Urinary bladder (tissue), 4 donors: ENCODE measurements around the gene DNAJC2. TPM values are rescaled to one million over a fixed set of nuclear protein-coding genes. Genes with fewer than 3 reads are reported as not detected.
"Not testable (repeated sequence)": the region's sequence is repeated elsewhere in the genome, so short reads cannot be mapped to it uniquely, and the experiment has no call there.

Experiments used
- DNase-seq: peaks from one replicate; pipeline ENCODE4 v3.0.0-alpha.2; 2015; ENCODE audit errors: extremely low spot score
- H3K27ac ChIP-seq: one replicate; pipeline ENCODE4 v1.5.1; 2013; ENCODE audit warnings: low read depth, mild to moderate bottlenecking, moderate library complexity
- H3K36me3 ChIP-seq: one replicate; pipeline ENCODE4 v1.6.1; 2013; ENCODE audit warnings: mild to moderate bottlenecking, moderate library complexity; ENCODE audit not compliant: insufficient read depth
- H3K4me1 ChIP-seq: one replicate; pipeline ENCODE4 v1.6.1; 2013; ENCODE audit warnings: mild to moderate bottlenecking, moderate library complexity; ENCODE audit not compliant: insufficient read depth
- H3K4me3 ChIP-seq: one replicate; pipeline ENCODE4 v1.5.1; 2013; ENCODE audit warnings: low read depth, low read length
- WGBS: extraction: QIAGEN DNeasy Blood & Tissue Kit; methylation state at CpG from one replicate; pipeline ENCODE4 v1.1.7; 2013; 5-methylcytosine and 5-hydroxymethylcytosine counted together
- polyA plus RNA-seq: library from polyadenylated mRNA; stranded (reverse); fragments of 200-250 nt; gene quantifications from one replicate; pipeline ENCODE4 v1.2.3, GENCODE V29; 2013
- total RNA-seq: library from RNA; depleted of rRNA; stranded (reverse); fragments of >200 nt; gene quantifications from one replicate; pipeline ENCODE4 v1.2.3, GENCODE V29; 2014
- donor health status: healthy with polysubstance abuse.
- donor health status: healthy.

The DNAJC2 gene
- total and polyA plus RNA-seq, 2 donors, result 16.7 to 21.9 TPM

DNA sequence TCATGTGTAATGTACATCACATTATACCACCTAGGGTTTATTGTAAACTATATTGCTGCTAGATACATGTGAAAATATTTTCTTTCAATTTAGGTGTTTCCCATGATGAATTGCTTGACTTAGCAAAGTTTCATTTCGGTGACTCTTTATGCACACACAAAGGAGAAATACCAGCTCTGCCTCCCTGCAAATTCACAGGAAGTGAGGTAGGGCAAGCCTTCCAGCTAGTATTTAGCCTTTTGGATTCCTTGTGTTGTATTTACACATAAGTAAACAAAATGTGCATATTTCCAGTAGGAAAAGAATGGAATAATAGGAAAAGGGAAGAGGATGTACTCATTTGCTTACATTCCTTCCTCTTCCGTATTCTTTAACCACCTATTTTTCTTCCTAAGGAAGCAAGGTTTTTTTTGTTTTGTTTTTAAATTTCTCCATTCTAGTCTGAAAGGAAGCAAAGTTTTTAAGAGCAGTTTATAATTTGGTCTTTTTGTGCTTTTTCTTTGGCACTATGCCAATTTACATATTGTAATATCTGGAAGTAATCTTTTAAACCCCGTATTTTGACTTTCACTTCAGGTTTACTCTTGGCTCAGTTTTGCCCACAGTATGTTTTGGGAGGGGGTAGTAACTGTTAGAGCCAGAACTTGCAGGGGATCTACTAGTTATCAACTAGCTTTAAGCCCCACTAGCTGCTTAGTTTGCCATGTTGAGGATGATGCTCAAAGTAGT lies 36.9 kb downstream of the DNAJC2 start:
- 49% methylated on average over 3 of the region's 3 CpGs for WGBS
- Histone ChIP-seq H3K36me3 (peaks cover 4% of the 10 kb centered on the region), H3K4me1 (no peaks in the 10 kb centered on the region), H3K27ac (peak overlapping the region; percentile 2), H3K4me3 (no peak overlapping the region)
- DNase-seq, result no peak

DNA sequence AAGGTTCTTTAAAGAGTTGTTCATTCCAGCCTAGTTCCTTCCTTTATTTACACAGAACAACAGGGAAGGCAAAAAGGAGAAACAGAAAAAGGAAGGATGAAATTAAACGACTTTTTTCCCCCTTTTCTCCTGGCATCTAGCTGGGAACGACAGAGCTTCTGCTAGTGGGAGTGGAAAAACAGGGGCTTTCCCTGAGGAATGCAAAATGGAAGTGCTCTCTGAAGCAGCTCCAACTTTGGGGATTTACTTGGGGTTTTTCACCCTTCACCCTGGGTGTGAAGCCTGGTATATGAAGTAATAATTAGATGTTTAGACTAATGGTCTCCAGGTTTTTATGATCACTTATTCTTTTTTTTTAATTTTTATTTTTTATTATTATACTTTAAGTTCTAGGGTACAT lies 43.1 kb downstream of the DNAJC2 start:
- no peak overlapping the region for H3K4me3 ChIP-seq
- 68% methylated on average over 2 of the region's 2 CpGs for WGBS
- no peak overlapping the region for H3K27ac ChIP-seq
- no peaks in the 10 kb centered on the region for H3K4me1 ChIP-seq
- H3K36me3 ChIP-seq, result no peaks in the 10 kb centered on the region
- no peak for DNase-seq

DNA sequence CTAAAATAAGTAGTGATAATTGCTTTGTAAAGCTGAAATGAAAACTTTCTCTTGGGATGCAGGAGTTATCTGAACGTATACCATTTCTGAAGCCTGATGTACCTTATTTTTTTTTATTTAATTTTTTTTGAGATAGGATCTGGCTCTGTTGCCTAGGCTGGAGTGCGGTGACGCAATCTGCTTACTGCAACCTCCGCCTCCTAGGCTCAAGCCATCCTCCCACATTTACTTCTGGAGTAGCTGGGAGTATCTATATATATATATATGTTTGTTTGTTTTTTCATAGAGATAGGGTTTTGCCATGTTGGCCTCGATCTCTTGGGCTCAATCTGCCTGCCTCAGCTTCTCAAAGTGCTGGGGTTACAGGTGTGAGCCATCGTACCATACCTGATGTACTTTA lies 44.9 kb downstream of the DNAJC2 start:
- Histone ChIP-seq H3K36me3 (no peaks in the 10 kb centered on the region), H3K4me3 (no peak overlapping the region), H3K27ac (no peak overlapping the region), H3K4me1 (no peaks in the 10 kb centered on the region)
- WGBS, result 89% methylated on average over 6 of the region's 6 CpGs
- DNase-seq, result no peak

DNA sequence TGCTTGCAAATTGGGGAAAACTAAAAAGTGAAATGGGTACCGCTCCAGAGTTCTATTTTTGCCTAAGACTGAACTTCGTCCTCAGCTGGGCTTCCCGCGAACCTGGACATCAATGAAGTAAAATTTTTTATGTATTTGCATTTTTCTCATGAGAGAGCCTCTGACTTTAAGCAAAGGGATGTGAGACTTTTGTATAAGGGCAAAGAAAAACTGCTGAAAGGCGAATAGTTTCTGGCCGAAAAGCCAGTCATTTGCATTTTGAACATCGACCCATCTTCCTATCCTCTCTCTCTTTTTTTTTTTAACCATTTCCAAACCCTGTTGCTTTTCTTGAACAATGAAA lies 46.8 kb downstream of the DNAJC2 start:
- peak overlapping the region; percentile 95 for H3K4me3 ChIP-seq
- WGBS, result 1% methylated on average over 7 of the region's 7 CpGs
- no peaks in the 10 kb centered on the region for H3K4me1 ChIP-seq
- H3K36me3 ChIP-seq, result no peaks in the 10 kb centered on the region
- H3K27ac ChIP-seq, result no peak overlapping the region
- no peak for DNase-seq

DNA sequence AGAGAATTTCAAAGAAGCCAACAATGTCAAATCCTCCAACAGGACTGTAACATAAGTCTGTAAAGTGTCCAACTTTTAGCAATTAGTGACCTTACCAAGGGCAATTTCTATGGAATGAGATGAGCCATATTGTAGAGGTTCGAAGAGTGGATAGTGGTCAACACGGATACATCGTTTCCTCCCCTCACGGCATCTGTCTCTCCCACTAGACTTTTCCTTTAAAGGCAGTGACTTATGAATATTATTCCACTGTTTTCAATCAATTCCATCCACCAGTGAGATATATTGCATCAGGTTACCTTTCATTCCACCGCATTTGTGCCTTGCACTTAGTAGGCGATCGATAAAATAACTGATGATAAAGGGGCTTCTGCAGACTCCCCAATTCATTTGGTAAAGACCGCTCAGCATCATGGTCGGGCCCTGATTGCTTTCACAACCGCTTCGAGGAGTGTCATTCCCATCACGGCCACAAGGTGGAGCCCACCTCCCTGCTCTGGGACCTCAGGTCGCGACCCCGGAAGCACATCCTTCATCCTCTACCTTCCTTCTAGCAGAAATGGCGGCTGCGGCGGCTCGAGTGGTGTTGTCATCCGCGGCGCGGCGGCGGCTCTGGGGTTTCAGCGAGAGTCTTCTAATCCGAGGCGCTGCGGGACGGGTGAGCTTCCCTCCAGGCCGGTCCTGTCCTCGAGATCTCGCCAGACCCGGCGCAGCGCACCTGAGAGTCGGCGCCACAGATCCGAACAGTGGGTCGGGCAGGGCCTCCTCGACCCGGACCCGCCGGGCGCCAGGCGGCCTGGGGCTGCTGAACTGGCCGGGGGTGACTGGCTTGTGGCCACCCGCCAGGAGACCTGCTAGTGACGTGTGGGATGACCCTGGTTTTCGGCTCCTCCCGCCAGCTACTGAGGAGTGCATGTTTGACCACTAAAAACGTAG lies 47.4 kb downstream of the DNAJC2 start, which contains the start of gene PMPCB:
Gene PMPCB (plus strand): TSS at position 535 of the 936 bp plus-strand sequence. CDS start 25 bp downstream, at position 560.
- H3K4me1 ChIP-seq, result no peaks in the 10 kb centered on the region
- no peaks in the 10 kb centered on the region for H3K36me3 ChIP-seq
- peak within 1 kb of the TSS; percentile 95 for H3K4me3 ChIP-seq
- H3K27ac ChIP-seq, result peak within 1 kb of the TSS; percentile 87
- WGBS, result 3% methylated on average over 52 of the region's 52 CpGs
- peak; percentile 79 for DNase-seq

DNA sequence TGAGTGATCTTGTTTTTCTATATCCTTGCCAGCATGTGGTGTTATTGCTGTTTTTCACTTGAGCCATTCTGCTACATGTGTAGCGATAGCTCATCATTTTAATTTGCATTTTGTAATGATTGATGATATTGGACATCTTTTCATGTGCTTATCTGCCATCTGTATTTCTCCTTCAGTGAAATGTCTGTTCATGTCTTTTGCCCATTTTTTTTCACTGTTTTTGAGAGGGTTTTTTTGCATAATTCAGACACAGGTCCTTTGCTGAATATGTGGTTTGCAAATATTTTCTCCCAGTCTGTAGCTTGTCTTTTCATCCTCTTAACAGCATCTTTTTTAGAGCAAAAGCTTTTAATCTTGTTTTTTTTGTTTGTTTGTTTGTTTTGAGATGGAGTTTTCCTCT lies 51.0 kb downstream of the DNAJC2 start:
- H3K27ac ChIP-seq, result no peak overlapping the region
- H3K36me3 ChIP-seq, result no peaks in the 10 kb centered on the region
- DNase-seq, result no peak
- H3K4me1 ChIP-seq, result no peaks in the 10 kb centered on the region
- H3K4me3 ChIP-seq, result no peak overlapping the region
- WGBS, result 96% methylated on average over 1 of the region's 1 CpG

DNA sequence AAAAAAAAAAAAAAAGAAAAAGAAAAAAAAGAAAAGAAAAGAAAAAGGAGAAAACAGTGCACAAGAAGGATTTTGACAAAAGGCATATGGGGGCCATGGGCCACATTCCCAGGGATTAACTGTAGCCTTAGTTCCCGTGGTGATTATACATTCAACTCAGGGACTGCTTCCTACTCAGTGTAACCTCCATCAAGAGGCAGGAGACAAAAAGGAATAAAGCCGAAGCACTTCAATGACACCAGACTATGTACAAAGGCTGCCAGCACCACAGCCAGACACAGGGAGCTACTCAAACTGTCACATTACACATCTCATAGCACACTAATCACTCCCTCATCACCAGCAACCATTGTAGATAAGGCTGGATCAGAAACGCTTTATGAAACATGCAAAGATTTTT lies 52.4 kb downstream of the DNAJC2 start:
- 26% methylated on average over 3 of the region's 3 CpGs for WGBS

DNA sequence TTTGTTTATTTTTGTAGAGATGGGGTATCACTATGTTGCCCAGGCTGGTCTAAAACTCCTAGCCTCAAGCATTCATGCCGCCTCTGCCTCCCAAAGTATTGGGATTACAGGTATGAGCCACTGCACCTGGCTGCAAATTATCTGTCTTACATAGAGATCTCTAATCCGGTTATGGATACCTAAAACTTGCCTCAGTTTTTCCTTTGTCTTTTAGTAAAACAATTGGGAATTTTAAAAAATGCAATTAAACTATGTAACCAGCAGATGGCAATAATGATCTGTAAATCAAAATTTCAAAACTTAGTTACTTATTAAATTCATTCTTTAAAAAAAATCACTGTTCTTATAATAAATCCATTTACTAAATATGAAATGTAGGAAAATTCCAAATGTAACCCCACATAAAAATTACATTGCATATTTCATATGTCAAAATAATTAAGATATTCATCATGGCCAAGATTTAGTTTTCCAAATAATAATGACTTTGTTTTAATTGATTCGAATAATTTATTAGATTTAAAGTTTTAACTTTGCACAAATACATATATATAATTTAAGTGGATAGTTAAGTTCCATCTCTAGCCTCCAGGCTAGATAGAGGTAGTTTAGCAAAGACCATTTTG lies 61.7 kb downstream of the DNAJC2 start:
- 47% methylated on average over 3 of the region's 3 CpGs for WGBS
- H3K4me3 ChIP-seq, H3K4me1 ChIP-seq, H3K27ac ChIP-seq, DNase-seq, H3K36me3 ChIP-seq: not testable (repeated sequence)

More for the DNA sequence above, 52.4 kb downstream of the DNAJC2 start:
- no peaks in the 10 kb centered on the region for H3K36me3 ChIP-seq
- H3K4me1 ChIP-seq, result no peaks in the 10 kb centered on the region
- DNase-seq, result no peak
- no peak overlapping the region for H3K27ac ChIP-seq
- no peak overlapping the region for H3K4me3 ChIP-seq

DNA sequence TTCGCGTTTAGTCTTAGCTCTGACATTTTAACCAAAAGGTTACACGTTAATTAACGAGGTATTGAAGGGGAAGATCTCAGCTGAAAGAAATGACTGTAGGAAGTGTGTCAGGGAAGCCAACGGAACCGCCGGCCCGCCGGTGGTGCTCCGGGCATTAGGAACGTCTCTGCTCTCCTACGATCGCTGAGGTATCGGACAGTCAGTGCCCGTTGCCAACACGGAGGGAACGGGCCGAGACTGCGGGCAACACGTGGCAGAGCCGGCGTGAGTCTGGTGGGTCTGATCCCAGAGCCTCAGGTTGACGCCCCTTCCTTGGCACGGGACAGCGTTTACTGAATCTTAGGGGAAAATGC lies 63.8 kb downstream of the DNAJC2 start:
- under 1% methylated on average over 25 of the region's 25 CpGs for WGBS

DNA sequence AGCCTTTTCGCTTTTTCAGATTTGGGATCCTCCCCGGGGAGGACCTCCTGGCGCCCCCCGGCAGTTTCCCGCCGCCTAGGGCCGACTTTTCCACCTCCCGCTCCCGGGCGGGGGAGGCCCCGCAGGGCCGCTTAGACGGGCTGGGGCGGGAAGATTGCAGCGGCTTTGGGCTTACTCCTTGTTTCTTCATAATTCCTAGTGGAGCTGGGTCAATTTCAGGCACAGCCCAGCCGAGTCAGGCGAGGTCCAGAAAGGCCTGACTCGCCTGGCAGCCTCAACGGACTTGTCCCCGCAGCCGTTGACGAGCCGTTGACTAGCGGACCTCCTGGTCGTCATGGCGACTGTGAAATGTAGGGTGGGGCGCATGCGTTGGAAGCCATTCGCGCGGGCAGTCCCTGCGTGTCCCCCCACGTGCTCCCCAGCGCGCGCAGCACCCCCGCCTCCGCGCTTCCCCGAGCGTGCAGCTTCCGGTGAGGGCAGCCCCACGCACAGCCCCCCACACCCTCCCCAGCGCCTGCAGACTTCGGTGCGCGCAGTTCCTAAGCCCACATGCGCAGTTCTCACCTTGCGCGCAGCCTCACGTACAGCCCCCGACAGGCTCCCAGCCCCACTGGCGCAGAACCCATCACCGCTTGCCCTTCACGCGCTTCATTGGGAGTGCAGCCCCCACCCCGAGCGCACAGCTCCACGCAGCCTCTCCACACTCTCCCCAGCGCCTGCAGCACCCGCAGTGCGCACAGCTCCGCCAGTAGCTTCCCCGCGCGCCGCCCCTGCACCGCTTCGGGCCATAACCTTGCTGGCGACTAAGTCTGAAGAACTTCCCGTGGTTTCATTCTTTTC lies 64.4 kb downstream of the DNAJC2 start:
- H3K4me1 ChIP-seq, result not testable (repeated sequence)

More for the DNA sequence above, 63.8 kb downstream of the DNAJC2 start:
- not testable (repeated sequence) for H3K27ac ChIP-seq, DNase-seq, H3K36me3 ChIP-seq, H3K4me1 ChIP-seq
- H3K4me3 ChIP-seq, result peak overlapping the region; percentile 55

DNA sequence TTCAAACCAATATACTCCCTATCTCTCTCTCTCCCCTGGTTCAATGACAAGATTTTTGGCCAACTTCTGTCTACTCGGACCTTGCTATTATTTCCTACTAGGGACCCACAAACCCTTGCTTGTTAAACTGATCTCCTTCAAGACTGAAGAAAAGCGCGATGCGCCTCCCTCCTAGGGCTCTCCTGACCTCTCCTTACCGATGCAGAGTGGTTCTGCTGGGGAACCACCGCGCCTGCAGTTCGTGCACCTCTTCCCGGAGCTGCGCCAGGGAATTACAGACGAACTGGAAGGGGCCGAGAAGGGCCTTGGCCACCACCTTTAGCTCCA lies 65.0 kb downstream of the DNAJC2 start:
- not testable (repeated sequence) for DNase-seq, H3K27ac ChIP-seq, H3K4me1 ChIP-seq, H3K36me3 ChIP-seq
- under 1% methylated on average over 12 of the region's 12 CpGs for WGBS
- H3K4me3 ChIP-seq, result peak overlapping the region; percentile 55

More for the DNA sequence above, 64.4 kb downstream of the DNAJC2 start:
- under 1% methylated on average over 71 of the region's 71 CpGs for WGBS
- H3K4me3 ChIP-seq, result peak overlapping the region; percentile 55
- DNase-seq, H3K27ac ChIP-seq, H3K36me3 ChIP-seq: not testable (repeated sequence)

DNA sequence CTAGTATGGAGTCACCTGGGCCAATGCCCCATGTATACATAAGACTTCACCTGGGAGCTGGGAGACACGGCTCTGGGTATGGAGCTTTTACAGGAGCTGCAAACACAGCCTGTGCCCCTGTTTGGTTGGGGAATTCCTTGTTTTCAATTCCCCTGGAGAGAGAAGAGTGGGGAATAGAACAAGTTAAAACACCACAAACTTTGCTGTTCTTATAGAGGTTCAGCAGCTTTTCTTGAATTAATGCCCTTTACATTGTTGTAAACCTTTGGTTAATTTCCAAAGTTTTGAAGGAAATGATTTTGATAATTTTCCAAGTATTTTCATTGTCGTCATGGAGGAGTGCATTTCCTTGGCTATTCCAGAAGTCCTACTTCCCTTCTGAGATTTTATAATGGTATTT lies 66.4 kb downstream of the DNAJC2 start:
- not testable (repeated sequence) for H3K4me1 ChIP-seq, DNase-seq, H3K36me3 ChIP-seq, H3K4me3 ChIP-seq, H3K27ac ChIP-seq
- WGBS, result 81% methylated on average over 2 of the region's 2 CpGs

DNA sequence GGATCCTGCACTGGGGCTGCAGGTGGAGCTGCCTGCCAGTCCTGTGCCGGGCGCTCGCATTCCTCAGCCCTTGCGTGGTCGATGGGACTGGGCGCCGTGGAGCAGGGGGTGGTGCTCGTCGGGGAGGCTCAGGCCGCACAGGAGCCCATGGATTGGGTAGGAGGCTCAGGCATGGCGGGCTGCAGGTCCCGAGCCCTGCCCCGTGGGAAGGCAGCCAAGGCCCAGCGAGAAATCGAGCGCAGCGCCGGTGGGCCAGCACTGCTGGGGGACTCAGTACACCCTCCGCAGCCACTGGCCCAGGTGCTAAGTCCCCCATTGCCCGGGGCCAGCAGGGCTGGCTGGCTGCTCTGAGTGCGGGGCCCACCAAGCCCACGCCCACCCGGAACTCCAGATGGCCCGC lies 69.7 kb downstream of the DNAJC2 start:
- H3K4me3 ChIP-seq, DNase-seq, H3K4me1 ChIP-seq, H3K36me3 ChIP-seq, H3K27ac ChIP-seq: not testable (repeated sequence)
- 97% methylated on average over 24 of the region's 24 CpGs for WGBS
